HG03103 (cell line): Measurements from ENCODE around the gene EMILIN1.

ENCODE experiments used
- ATAC-seq: cut with Tn5 transposase; IDR thresholded peaks from one replicate; pipeline ENCODE4 v1.9.1; 2021; ENCODE audit warnings: low read depth; ENCODE audit not compliant: unreplicated experiment

Gene EMILIN1

GRCh38 chr2:27078267-27079194, at the start of gene EMILIN1:
TSS of gene EMILIN1 (plus strand) at chr2:27078615. CDS start at chr2:27079066, 451 bp downstream.
- ATAC-seq = no peak

- no peak for ATAC-seq
Measured at GRCh38 chr2:27029051-27029450, 49.4 kb upstream of the EMILIN1 start.

GRCh38 chr2:27032495-27033252, 45.7 kb upstream of the EMILIN1 start, which contains the start of gene TMEM214:
TSS of gene TMEM214 (plus strand) at chr2:27032965. CDS start at chr2:27033016, 51 bp downstream.
- ATAC-seq = peak; percentile 86

- no peak for ATAC-seq
Measured at GRCh38 chr2:27033253-27033852, 45.1 kb upstream of the EMILIN1 start.

- ATAC-seq = no peak
Measured at GRCh38 chr2:27038012-27038411, 40.4 kb upstream of the EMILIN1 start.

GRCh38 chr2:27038631-27039339, 39.6 kb upstream of the EMILIN1 start:
- ATAC-seq = no peak

- no peak for ATAC-seq
Measured at GRCh38 chr2:27039426-27039825, 39.0 kb upstream of the EMILIN1 start.

GRCh38 chr2:27039871-27040270, 38.5 kb upstream of the EMILIN1 start:
- no peak for ATAC-seq

- no peak for ATAC-seq
Measured at GRCh38 chr2:27040282-27040681, 38.1 kb upstream of the EMILIN1 start.

GRCh38 chr2:27041752-27042151, 36.7 kb upstream of the EMILIN1 start:
- peak; percentile 13 for ATAC-seq

GRCh38 chr2:27042159-27042661, 36.2 kb upstream of the EMILIN1 start:
- peak; percentile 78 for ATAC-seq

GRCh38 chr2:27042985-27043634, 35.3 kb upstream of the EMILIN1 start:
- no peak for ATAC-seq

- ATAC-seq = no peak
Measured at GRCh38 chr2:27049422-27050280, 28.8 kb upstream of the EMILIN1 start.

- peak; percentile 37 for ATAC-seq
Measured at GRCh38 chr2:27050281-27050995, 28.0 kb upstream of the EMILIN1 start.

- peak; percentile 55 for ATAC-seq
Measured at GRCh38 chr2:27050996-27051901, 27.2 kb upstream of the EMILIN1 start, which contains the start of gene AGBL5. TSS of gene AGBL5 (plus strand) at chr2:27051668. CDS start at chr2:27052959, 1,291 bp downstream.

- no peak for ATAC-seq
Measured at GRCh38 chr2:27051902-27052645, 26.3 kb upstream of the EMILIN1 start.
